Colon (tissue), 2 donors: Measurements from ENCODE around the gene IGF2.
"Not testable (repeated sequence)": the region's sequence is repeated elsewhere in the genome, so short reads cannot be mapped to it uniquely, and the experiment has no call there.

ENCODE experiments used
- FAIRE-seq: peaks from 2 replicates; lab custom pipeline; 2012; peaks lifted over from hg19 to GRCh38; lab: Jason Lieb, UNC
- donor health status: control.
- donor health status: control.

The IGF2 gene, protein sequence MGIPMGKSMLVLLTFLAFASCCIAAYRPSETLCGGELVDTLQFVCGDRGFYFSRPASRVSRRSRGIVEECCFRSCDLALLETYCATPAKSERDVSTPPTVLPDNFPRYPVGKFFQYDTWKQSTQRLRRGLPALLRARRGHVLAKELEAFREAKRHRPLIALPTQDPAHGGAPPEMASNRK

DNA sequence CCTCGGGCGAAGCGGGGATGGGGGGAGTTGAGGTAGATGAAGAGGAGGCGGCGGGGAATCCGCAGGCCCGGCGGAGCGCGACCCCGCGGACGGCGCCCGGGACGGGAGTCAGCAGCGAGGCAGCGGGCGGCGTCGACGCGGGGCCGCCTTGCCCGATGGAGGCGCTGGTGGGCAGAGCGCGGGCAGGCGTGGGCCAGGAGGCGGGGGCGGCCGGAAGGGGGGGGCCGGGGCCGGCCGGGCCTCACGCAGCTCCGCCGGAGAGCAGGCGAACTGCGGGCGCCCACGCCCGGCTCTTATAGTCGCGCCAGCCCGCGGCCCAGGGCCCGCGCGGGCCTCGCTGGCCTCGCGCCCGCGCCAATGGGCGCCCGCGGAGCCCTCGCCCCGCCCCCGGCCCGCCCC is at the start of gene IGF2:
Gene IGF2, minus strand, starts transcription at position 267 of the 399 bp plus-strand sequence. CDS start 3,866 bp downstream, outside the sequence.
- no peak for FAIRE-seq

- FAIRE-seq = no peak
Measured at GRCh38 chr11:2188745-2189144, 49.6 kb upstream of the IGF2 start.

- FAIRE-seq = no peak
Measured at GRCh38 chr11:2187280-2187707, 48.1 kb upstream of the IGF2 start.

DNA sequence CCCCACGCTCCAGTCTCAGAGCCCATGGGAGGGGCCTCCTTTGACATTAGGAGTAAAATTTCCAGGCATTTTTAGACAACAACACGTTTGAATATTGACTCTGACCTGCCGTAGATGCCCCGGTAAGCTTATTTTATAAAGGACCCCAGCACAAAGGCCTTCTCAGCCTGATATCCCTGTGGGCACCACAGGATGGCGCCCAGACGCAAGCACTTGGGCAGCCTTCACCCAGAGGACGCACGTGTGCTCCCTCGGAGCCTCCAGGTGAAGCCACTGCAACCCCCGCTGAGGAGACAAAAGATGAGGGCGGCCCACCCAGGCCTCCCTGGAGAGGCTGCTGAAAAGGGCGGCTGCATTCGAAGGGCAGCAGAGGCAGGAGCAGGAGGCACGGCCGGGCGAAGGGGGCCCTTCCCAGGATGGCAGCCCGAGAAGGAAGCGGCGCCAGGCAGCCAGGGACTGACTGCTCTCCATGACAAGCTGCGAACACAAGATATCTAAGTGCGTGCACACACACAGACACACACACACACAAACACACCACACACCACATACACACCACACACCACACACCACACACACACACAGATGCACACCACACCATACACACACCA is 47.6 kb upstream of the IGF2 start:
- no peak for FAIRE-seq

- no peak for FAIRE-seq
Measured at GRCh38 chr11:2185324-2186085, 46.3 kb upstream of the IGF2 start.

DNA sequence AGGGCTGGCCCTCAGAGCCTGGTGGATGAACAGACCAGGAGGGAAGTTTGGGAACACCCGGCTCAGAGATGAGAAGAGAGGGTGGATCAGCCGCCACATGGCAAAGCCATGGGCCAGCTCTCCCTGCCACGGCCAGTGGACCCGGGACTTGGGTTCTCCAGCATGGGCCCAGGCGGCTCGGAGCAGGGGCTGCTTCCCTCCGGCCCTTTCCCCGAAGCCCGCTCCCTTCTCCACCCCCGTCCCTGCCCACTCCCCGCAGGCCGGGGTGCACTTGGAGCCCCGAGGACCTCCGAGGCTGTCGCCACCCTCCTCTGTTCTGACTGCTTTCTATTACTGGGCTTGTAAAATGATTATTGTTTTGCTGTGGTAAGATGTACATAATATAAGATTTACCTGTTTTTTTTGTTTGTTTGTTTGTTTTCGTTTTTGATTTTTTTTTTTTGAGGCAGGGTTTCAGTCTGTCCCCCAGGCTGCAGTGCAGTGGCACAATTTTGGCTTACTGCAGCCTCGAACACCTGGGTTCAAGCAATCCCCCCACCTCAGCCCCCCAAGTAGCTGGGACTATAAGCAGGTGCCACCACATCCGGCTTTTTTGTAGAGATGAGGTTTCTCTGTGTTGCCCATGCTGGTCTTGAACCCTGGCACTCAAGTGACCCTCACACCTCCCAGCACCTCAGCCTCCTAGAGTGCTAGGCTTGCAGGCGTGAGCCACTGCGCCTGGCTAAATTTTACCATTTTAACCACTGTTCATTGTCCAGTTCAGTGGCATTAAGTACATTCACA is 43.7 kb upstream of the IGF2 start:
- no peak for FAIRE-seq

- FAIRE-seq = no peak
Measured at GRCh38 chr11:2182075-2182474, 42.9 kb upstream of the IGF2 start.

DNA sequence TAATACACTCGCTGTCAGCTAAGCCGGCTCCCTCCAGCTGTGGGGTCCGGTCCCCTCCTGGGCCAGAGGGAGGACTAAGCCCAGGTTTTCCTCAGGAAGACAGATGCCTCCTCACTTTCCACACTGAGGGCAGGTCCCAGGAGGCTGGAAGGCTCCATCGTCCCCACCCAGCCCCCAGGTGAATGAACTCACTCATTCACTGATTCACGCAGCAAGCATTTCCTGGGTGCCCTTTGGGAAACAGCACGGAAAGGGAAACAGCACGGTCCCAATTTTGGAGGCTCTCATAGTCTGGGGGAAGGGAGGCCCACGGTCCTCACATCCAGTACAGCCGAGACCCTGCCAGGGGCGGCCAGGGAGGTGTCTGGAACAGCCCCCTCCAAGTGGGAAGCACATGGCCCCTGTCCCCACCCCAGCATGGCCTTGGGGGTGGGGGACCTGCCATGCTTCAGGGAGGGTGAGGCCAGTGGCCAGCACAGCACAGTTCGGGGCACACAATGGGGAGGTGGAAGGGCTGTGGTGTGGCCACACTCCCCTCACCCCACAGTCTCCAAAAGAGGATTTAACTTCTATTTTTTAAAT is 41.7 kb upstream of the IGF2 start:
- FAIRE-seq = no peak

DNA sequence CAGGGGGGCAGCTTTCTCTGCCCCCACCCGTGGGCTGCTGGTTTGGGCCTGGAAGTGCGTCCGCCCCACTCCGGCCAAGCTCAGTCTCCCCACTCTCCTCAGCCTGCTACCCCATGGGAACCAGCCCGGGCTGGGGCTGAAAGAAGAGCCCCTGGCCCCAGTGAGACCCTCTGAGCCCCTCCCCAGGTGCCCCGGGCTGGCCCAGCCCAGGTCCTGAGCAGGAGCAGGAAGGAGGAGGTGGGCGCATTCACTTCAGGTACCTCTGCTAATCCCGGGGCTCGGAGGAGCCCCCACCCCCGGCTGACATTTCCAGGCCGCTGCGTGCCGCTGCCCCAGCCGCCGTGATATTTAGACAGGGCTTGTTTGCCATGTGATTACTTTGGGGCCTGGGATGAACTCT is 41.2 kb upstream of the IGF2 start:
- no peak for FAIRE-seq

- no peak for FAIRE-seq
Measured at GRCh38 chr11:2179516-2179915, 40.3 kb upstream of the IGF2 start.

GRCh38 chr11:2178906-2179494 is 39.8 kb upstream of the IGF2 start:
- FAIRE-seq = no peak

DNA sequence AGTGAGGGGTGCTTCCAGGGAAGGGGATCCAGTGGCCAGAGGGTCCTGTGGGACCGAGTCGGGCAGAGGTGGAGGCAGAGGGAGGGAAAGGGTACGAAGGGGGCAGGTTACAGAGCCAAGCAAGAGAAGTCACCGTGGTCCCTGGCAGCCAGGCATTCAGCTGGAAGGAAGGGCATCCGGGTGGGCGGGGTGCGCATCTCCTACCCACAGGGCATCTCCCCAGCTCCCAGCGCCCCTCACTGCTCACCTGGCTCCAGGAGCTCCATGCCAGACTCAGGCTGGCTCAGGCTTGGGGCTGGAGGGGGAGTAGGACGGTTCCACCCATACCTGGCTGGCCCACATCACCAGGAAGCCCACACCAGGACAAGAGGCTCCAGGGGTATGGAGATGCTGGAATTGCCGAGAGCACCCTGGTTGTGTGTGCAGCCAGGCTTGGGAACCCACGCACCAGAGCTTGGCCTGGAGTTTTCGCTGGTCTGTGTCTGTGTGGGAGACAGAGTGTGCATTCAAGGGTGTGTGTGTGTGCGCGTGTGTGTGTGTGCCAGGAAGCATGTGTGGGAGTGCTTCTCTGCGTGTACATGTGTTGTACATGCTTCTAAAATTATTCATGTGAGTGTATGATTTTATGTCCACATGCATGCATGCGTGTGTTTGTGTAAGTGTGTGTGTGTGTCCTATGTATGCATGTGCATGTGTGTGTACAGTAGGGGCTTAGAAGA is 39.0 kb upstream of the IGF2 start:
- FAIRE-seq = not testable (repeated sequence)

DNA sequence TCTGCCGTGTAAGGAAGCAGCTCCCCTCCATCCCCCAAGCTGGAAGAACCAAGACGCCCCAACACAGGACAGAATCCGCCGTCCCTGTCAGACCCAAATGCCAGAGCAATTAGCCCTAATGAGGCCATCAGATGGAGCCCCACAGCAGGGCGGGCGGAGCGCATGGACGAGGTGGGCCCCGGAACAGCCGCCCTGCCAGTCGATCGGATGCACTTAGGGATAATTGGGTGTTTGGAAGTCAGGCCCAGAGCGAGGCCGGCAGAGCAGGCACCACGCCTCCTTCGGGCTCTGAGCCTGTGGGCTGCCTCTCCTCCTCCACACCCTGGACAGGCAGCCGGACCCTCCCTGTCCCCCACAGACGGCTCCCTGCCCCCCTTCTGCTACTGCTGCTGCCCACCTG is 37.9 kb upstream of the IGF2 start:
- FAIRE-seq = no peak

GRCh38 chr11:2176389-2176900 is 37.3 kb upstream of the IGF2 start:
- FAIRE-seq = no peak

DNA sequence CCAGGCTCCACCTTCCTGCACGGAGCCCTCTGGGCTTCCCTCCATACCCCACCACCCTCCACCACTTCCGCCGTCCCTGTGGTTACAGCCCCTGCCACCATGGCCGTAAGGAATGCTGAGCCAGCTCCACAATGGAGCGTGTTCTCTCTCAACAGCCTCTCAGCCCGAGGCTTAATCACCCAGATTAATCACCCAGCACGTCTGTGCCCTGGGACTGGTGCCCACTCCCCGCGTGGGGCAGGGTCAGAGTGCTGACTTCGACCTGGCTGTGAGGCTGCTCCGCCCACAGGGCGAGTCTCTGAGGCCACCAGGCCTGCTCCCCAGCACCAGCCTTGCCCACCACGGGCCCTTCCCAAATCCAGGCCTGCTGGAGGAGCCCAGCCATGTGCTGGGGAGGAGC is 36.5 kb upstream of the IGF2 start:
- FAIRE-seq = no peak

DNA sequence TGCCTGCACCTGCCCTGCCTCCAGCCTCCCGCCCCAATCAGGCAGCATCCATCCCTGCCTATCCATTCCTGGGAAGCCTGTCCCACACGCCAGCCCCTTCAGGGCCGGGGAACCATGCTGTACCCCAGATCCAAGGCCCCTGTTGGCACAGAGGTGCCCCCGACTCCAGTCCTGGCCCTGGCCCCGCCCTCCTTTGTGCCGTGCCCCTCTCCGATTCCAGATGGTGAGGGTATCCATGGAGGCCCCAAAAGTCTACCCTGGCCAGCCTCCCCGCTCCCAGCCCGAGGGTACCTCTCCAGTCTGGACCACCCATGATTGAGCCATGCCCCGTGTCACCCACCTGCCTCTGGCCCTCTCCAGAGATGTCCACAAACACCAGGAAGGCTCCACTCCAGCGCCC is 35.2 kb upstream of the IGF2 start:
- no peak for FAIRE-seq

- no peak for FAIRE-seq
Measured at GRCh38 chr11:2173761-2174160, 34.6 kb upstream of the IGF2 start.

DNA sequence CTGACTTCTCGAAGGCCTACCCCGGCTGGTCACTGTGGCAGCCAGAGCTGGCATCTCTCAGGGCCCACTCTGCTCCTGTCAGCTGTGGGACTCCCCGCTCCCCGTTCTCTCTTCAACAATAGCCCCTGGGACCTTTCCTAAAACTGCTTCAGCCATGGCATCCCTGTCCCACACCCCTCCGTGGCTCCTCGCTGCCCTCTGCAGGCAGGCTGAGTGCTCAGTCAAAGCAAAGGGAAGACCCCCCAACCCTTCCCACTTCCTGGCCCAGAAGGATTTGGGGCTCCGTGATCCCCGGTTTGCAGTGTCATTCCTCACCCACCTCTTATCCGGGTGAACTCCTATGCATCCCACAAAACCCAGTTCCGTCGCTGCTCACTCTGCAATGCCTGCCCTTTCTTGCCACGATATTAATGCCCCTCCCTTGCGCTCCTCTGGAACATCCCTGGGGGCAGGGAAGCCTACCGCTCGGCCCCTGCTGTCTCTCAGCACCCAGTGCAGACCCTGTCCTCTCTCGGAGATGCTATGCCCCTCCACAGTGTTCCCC is 34.0 kb upstream of the IGF2 start:
- no peak for FAIRE-seq

GRCh38 chr11:2172676-2173075 is 33.5 kb upstream of the IGF2 start:
- no peak for FAIRE-seq

DNA sequence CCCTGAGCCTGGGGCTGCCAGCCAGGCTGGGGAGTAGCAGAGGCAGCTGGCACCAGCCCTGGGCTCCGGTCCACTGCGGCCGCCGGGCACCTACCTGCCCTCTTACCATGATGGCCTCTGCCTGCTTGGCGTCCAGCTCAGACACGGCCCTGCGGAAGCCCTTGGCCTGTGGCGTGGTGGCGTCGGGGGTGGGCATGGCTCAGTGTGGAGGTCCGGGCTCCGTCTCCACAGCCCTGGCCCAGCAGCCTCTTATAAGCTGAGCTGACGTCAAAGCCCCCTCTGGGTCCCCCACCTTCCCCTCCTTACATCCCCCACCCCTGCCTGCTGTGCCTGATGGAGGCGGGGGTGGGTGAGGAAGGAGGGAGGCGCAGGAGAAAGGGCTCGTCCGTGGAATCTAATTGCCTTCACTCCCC is 32.4 kb upstream of the IGF2 start, which contains the start of gene TH:
Gene TH, minus strand, starts transcription at position 225 of the 413 bp plus-strand sequence. Its CDS starts 29 bp downstream, at position 196.
- no peak for FAIRE-seq
